Testis (tissue), 3 donors: ENCODE measurements around the gene NUP93. TPM values are rescaled to one million over a fixed set of nuclear protein-coding genes. Genes with fewer than 3 reads are reported as not detected.
"Not testable (repeated sequence)": the region's sequence is repeated elsewhere in the genome, so short reads cannot be mapped to it uniquely, and the experiment has no call there.

ENCODE experiments used
- DNase-seq: peaks from one replicate; pipeline ENCODE4 v3.0.0-alpha.2; 2019
- H3K27ac ChIP-seq, 2 donors: fragments of 200-600 bp; sonication (generic); one replicate each; pipeline ENCODE4 v1.5.1; 2019
- H3K27me3 ChIP-seq: fragments of 200-600 bp; sonication (generic); one replicate; pipeline ENCODE4 v1.5.1; 2019
- H3K36me3 ChIP-seq: fragments of 200-600 bp; sonication (generic); one replicate; pipeline ENCODE4 v1.5.1; 2017; ENCODE audit warnings: low read depth; ENCODE audit errors: missing control alignments
- H3K4me1 ChIP-seq: fragments of 200-600 bp; sonication (generic); one replicate; pipeline ENCODE4 v1.5.1; 2019
- H3K4me3 ChIP-seq, 2 donors: fragments of 200-600 bp; sonication (generic); one replicate each; pipeline ENCODE4 v1.5.1; 2017 to 2019
- H3K9me3 ChIP-seq: fragments of 200-600 bp; sonication (generic); one replicate; pipeline ENCODE4 v1.5.1; 2017
- POLR2A ChIP-seq: fragments of 450-650 bp; IDR thresholded peaks from one replicate; pipeline ENCODE4 v1.6.1; 2017; ENCODE audit warnings: antibody characterized with exemption, mild to moderate bottlenecking, moderate library complexity
- WGBS, 2 donors: methylation state at CpG; one replicate each; pipeline ENCODE4 v1.1.5; 2018; 5-methylcytosine and 5-hydroxymethylcytosine counted together
- intact Hi-C: fragments of 100-400 bp; cut with DNase I; formaldehyde crosslinking; loops from one replicate; pipeline ENCODE4 v1.15.1; 2023; ENCODE audit warnings: low total_unique reads
- polyA plus RNA-seq: library from polyadenylated mRNA; stranded (reverse); fragments of 350-450 nt; fragmentation: Illumina TruSeq; extraction: RNeasy Lipid Tissue Mini Kit (QIAGEN cat#74804); gene quantifications from one replicate; pipeline ENCODE4 v1.2.3, GENCODE V29; 2014; ENCODE audit warnings: low read depth, low replicate concordance; ENCODE audit not compliant: insufficient read depth
- total RNA-seq, 2 donors: library from RNA; depleted of rRNA; stranded (reverse); fragments of >200 nt; gene quantifications; one replicate each; pipeline ENCODE4 v1.2.3, GENCODE V29; 2016
- TF ChIP-seq, protein P1 (sequence below), 3 experiments: fragments of 450-650 bp in 2 of 3; fragments of 200-600 bp in 1 of 3; sonication (generic) in 1 of 3; IDR thresholded peaks; one replicate each; pipeline ENCODE4 v1.5.1; 2016 to 2019; ENCODE audit warnings: antibody characterized with exemption in 3 of 3, mild to moderate bottlenecking in 2 of 3, moderate library complexity in 1 of 3

Gene NUP93
- total and polyA plus RNA-seq, 3 donors from 2014 or later = 94.2 to 147 (median 102) TPM

GRCh38 chr16:56713794-56714193, 16.1 kb upstream of the NUP93 start:
- WGBS, 2 donors = 93 to 100% methylated on average over 2 of the region's 2 CpGs
- TF ChIP-seq POLR2A = no peak
- TF ChIP-seq, protein P1, sequence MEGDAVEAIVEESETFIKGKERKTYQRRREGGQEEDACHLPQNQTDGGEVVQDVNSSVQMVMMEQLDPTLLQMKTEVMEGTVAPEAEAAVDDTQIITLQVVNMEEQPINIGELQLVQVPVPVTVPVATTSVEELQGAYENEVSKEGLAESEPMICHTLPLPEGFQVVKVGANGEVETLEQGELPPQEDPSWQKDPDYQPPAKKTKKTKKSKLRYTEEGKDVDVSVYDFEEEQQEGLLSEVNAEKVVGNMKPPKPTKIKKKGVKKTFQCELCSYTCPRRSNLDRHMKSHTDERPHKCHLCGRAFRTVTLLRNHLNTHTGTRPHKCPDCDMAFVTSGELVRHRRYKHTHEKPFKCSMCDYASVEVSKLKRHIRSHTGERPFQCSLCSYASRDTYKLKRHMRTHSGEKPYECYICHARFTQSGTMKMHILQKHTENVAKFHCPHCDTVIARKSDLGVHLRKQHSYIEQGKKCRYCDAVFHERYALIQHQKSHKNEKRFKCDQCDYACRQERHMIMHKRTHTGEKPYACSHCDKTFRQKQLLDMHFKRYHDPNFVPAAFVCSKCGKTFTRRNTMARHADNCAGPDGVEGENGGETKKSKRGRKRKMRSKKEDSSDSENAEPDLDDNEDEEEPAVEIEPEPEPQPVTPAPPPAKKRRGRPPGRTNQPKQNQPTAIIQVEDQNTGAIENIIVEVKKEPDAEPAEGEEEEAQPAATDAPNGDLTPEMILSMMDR (IDR thresholded peaks at IDR 0.05) = no peak
- intact Hi-C loops = no loop called here
- no peak for DNase-seq
- H3K27me3 ChIP-seq = no peaks in the 10 kb centered on the region
- H3K36me3 ChIP-seq = no peaks in the 10 kb centered on the region
- no peak overlapping the region for H3K27ac ChIP-seq
- no peak overlapping the region for H3K4me3 ChIP-seq
- no peaks in the 10 kb centered on the region for H3K9me3 ChIP-seq
- H3K4me1 ChIP-seq = no peaks in the 10 kb centered on the region

DNA sequence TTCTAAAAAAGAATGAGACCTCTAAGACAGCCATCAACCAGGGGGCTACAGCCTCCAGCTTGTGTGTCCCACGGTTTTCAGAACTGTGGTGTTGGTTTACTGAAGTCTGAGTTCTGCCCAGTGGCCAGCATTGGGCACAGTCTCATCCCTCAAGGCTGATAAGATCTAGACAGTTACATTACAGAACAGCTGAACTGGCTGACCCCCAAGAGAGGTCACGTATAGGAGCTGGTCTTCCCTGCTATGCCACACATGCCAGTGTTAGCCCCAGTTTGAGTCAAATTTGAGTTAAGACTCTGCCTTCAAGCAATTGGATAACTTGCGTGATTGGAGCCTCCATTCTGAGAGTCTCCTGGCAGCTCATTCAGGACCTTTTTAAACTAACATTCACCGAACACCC, 14.8 kb upstream of the NUP93 start:
- no peaks in the 10 kb centered on the region for H3K36me3 ChIP-seq
- H3K27me3 ChIP-seq = no peaks in the 10 kb centered on the region
- no peaks in the 10 kb centered on the region for H3K9me3 ChIP-seq
- H3K4me3 ChIP-seq = no peak overlapping the region
- H3K27ac ChIP-seq = no peak overlapping the region
- intact Hi-C loops = no loop called here
- WGBS, 2 donors = 68 to 81% methylated on average over 4 of the region's 4 CpGs
- TF ChIP-seq, protein P1 (IDR thresholded peaks at IDR 0.05) = no peak
- no peak for TF ChIP-seq POLR2A
- DNase-seq = no peak
- H3K4me1 ChIP-seq = no peaks in the 10 kb centered on the region

- Histone ChIP-seq H3K9me3 (no peaks in the 10 kb centered on the region), H3K36me3 (no peaks in the 10 kb centered on the region), H3K4me1 (no peaks in the 10 kb centered on the region), H3K27me3 (no peaks in the 10 kb centered on the region), H3K27ac (no peak overlapping the region), H3K4me3 (no peak overlapping the region)
- DNase-seq = no peak
- no peak for TF ChIP-seq POLR2A
- TF ChIP-seq, protein P1 (IDR thresholded peaks at IDR 0.05) = no peak
- WGBS, 2 donors = 86 to 89% methylated on average over 3 of the region's 3 CpGs
- intact Hi-C loops = no loop called here
These were observed 13.2 kb upstream of the NUP93 start for GRCh38 chr16:56716761-56717160.

- 91 to 93% methylated on average over 2 of the region's 2 CpGs for WGBS, 2 donors
- H3K27ac ChIP-seq, H3K4me3 ChIP-seq: not testable (repeated sequence)
These were observed 12.4 kb upstream of the NUP93 start for GRCh38 chr16:56717532-56717931.

DNA sequence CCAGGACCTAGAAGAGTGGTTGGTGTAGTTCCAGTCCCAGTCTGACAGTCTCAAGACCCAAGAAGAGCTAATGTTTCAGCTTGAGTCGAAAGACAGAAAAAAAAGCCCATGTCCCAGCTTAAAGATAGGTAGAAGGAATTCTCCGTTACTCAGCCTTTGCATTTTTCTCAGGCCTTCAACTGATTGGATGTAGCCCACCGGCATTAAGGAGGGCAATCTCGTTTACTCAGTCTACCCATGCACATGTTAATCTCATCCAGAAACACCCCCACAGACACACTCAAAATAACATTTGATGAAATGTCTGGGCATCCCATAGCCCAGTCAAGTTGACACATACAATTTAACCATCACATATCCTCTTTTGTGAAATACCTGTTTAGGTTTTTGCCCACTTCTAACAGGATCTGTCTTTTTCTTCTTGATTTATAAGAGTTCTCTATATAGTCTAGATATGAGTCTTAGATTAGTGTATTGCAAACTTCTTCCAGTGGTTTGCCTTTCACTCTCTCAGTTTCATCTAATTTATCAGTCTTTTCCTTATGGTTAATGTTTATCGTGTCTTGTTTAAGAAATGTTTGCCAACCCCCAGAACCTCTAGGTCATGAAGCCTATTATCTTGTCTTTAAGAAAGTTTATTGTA, 7.6 kb upstream of the NUP93 start:
- DNase-seq = no peak
- Histone ChIP-seq H3K27ac (no peak overlapping the region), H3K4me1 (no peaks in the 10 kb centered on the region), H3K36me3 (no peaks in the 10 kb centered on the region), H3K27me3 (no peaks in the 10 kb centered on the region), H3K9me3 (no peaks in the 10 kb centered on the region), H3K4me3 (no peak overlapping the region)
- 73 to 74% methylated on average over 5 of the region's 5 CpGs for WGBS, 2 donors
- TF ChIP-seq, protein P1 (IDR thresholded peaks at IDR 0.05) = no peak
- no peak for TF ChIP-seq POLR2A
- intact Hi-C loops = loop anchor here (10.0 kb wide), 1 partner anchor 122 kb away; no protein-coding TSS in a partner anchor

More at GRCh38 chr16:56717532-56717931, 12.4 kb upstream of the NUP93 start:
- DNase-seq, H3K36me3 ChIP-seq, H3K9me3 ChIP-seq, intact Hi-C loops, H3K27me3 ChIP-seq, H3K4me1 ChIP-seq: not testable (repeated sequence)
